Measurements from ENCODE around the gene PRKCE. TPM values are rescaled to one million over a fixed set of nuclear protein-coding genes. Genes with fewer than 3 reads are reported as not detected.

Gene PRKCE
- total RNA-seq, 2 experiments from 2014 or later = 17.0 to 42.1 TPM

DNA sequence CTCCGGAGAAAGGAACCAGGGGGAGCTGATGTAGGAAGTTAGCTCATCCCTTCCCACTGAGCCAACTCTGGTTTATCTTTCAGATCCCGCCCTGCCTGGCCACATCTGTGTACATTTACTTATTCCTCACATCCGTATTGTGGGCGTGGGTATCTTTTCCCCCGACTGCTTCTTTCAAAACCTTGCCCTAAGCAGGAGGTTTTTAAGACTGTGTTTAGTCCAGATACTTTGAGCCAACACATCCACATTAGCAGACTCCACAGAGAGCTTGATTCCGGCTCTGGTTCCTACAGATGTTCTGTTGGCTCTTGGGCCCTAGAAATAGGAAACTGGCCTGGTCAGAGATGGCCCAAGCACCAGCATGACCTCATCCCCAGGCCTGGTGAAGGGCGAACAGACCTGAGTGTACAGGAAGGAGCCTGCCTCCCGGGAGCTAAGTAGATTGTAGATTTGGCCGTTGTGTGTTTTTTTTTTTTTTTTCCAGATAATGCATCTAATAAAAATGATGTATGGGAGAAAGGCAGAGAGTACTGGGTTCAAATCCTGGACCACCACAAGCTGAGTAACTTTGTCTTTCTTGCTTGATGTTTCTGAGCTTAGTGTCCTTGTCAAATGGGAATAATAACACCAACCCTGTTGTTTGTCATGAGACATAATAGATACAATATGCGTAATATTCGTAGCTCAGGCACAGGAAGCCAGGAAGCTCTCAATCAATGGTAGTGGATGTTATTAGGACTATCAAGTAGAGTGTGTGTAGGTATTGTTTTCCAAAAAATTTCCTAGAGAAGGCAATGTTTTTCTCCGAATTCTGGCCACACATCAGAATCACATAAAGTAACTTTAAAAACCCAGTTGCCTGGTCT, 92.3 kb downstream of the PRKCE start:
- ChIA-PET CTCF (ENCODE audit: unreplicated experiment) (no interaction called here), POLR2A (interaction anchor here (0.6 to 1.7 kb wide), 8 partner anchors 8 to 1718 kb away, joined by 3 to 12 read pairs (median 4); no protein-coding TSS in a partner anchor)
- H3K9me2 ChIP-seq (ENCODE audit: insufficient read depth, low read length) = no peaks in the 10 kb centered on the region
- TF ChIP-seq CTCF (conservative IDR thresholded peaks at IDR 0.05; ENCODE audit: low read length) = no peak
- TF ChIP-seq EZH2phosphoT487 (IDR thresholded peaks at IDR 0.05; ENCODE audit: borderline replicate concordance, low read depth, low read length) = no peak
- H3K27ac ChIP-seq (ENCODE audit: low read depth, low read length, poor library complexity, severe bottlenecking) = no peak overlapping the region
- no peaks in the 10 kb centered on the region for H3K36me3 ChIP-seq (ENCODE audit: insufficient read depth, low read length)
- H3K4me2 ChIP-seq (ENCODE audit: low read length) = no peak overlapping the region
- H2AFZ ChIP-seq (ENCODE audit: low read length) = no peak overlapping the region
- no peaks in the 10 kb centered on the region for H3K79me2 ChIP-seq (ENCODE audit: insufficient read depth, low read depth, low read length)
- no TSS peak for BruUV-seq (replicated peaks)
- H3K4me1 ChIP-seq (ENCODE audit: insufficient read depth, low read length, poor library complexity, severe bottlenecking) = peaks cover 51% of the 10 kb centered on the region
- intact Hi-C loops (cut with micrococcal nuclease; ENCODE audit: unreplicated experiment) = loop anchor here (5.0 kb wide), 1 partner anchor 91 kb away; the partner anchor contains the start of gene PRKCE
- no peak for DNase-seq (ENCODE audit: low spot score)
- no peak overlapping the region for H3K4me3 ChIP-seq (ENCODE audit: low read depth, low read length, poor library complexity, severe bottlenecking)
- no peaks in the 10 kb centered on the region for H4K20me1 ChIP-seq (ENCODE audit: insufficient read depth, low read length)
- H3K9me3 ChIP-seq (ENCODE audit: low read length) = peaks cover 11% of the 10 kb centered on the region; the same call in 1 of the 2 replicates

DNA sequence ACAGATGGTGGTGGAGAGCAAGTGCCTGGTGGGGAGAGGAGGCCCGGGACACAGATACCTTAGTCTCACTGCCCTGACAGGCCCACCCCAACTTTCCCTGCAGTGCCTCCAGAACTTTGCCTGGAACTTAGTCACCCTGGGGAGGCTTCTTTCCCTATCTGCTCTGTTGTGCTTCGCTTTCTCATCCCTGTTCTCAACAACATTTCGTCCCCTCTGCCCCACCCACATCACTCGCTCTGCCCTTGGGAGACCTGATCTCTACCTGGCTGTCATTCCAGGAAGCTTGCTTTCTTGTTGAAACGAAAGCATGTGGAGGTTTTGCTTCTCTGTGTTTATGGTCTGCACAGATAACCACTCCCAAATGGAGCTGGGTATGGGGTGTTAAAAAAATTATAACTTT, 93.8 kb downstream of the PRKCE start:
- no peaks in the 10 kb centered on the region for H3K36me3 ChIP-seq (ENCODE audit: insufficient read depth, low read length)

More for the DNA sequence above, 93.8 kb downstream of the PRKCE start:
- no peak overlapping the region for H3K4me3 ChIP-seq (ENCODE audit: low read depth, low read length, poor library complexity, severe bottlenecking)
- no peak for TF ChIP-seq CTCF (conservative IDR thresholded peaks at IDR 0.05; ENCODE audit: low read length)
- no peak for TF ChIP-seq EZH2phosphoT487 (IDR thresholded peaks at IDR 0.05; ENCODE audit: borderline replicate concordance, low read depth, low read length)
- no peak overlapping the region for H2AFZ ChIP-seq (ENCODE audit: low read length)
- H3K27ac ChIP-seq (ENCODE audit: low read depth, low read length, poor library complexity, severe bottlenecking) = no peak overlapping the region
- ChIA-PET POLR2A (no interaction called here), CTCF (ENCODE audit: unreplicated experiment) (interaction anchor here (1.1 kb wide), 1 partner anchor 20 kb away, joined by 3 read pairs; no protein-coding TSS in a partner anchor)
- no peaks in the 10 kb centered on the region for H3K79me2 ChIP-seq (ENCODE audit: insufficient read depth, low read depth, low read length)
- no peak overlapping the region for H3K4me2 ChIP-seq (ENCODE audit: low read length)
- intact Hi-C loops (cut with micrococcal nuclease; ENCODE audit: unreplicated experiment) = no loop called here
- H3K9me2 ChIP-seq (ENCODE audit: insufficient read depth, low read length) = no peaks in the 10 kb centered on the region
- DNase-seq (ENCODE audit: low spot score) = no peak
- H4K20me1 ChIP-seq (ENCODE audit: insufficient read depth, low read length) = no peaks in the 10 kb centered on the region
- H3K9me3 ChIP-seq (ENCODE audit: low read length) = peaks cover 11% of the 10 kb centered on the region; the same call in 1 of the 2 replicates
- no TSS peak for BruUV-seq (replicated peaks)
- H3K4me1 ChIP-seq (ENCODE audit: insufficient read depth, low read length, poor library complexity, severe bottlenecking) = peaks cover 36% of the 10 kb centered on the region

Measured in OCI-LY7 (cell line).